Measurements from ENCODE around the gene HNMT. TPM values are rescaled to one million over a fixed set of nuclear protein-coding genes. Genes with fewer than 3 reads are reported as not detected.

The HNMT gene
- total and polyA plus RNA-seq, 2 of the 13 experiments (the other 11 are each of a cell fraction or from before 2014, with no cell fraction given) = 279 to 309 TPM

- intact Hi-C loops (cut with micrococcal nuclease; ENCODE audit: unreplicated experiment) = loop anchor here (5.0 kb wide), 1 partner anchor 816 kb away; no protein-coding TSS in a partner anchor
- BruUV-seq (replicated peaks) = no TSS peak
Observed at GRCh38 chr2:138010890-138011289, 46.6 kb downstream of the HNMT start.

More at GRCh38 chr2:138010890-138011289, 46.6 kb downstream of the HNMT start:
- H3K36me3 ChIP-seq (replicated peaks in 1 of 2; ENCODE audit: control insufficient read depth in 1 of 2, insufficient read depth in 2 of 2, low read length in 2 of 2) = peaks cover 11 to 42% of the 10 kb centered on the region in 2 experiments
- H3K4me1 ChIP-seq (ENCODE audit: insufficient read depth, low read length) = no peaks in the 10 kb centered on the region
- no peaks in the 10 kb centered on the region for H4K20me1 ChIP-seq (ENCODE audit: insufficient read depth, low read length)
- no peak overlapping the region for H3K27ac ChIP-seq (ENCODE audit: extremely low read length, insufficient read depth, low read length)
- TF ChIP-seq POLR2AphosphoS5 (IDR thresholded peaks at IDR 0.05; ENCODE audit: low read depth, low read length) = peak; percentile 27; the same call in 1 of the 2 replicates
- no peak for TF ChIP-seq ZBTB1 (CRISPR knock-in tag; IDR thresholded peaks at IDR 0.05; ENCODE audit: borderline replicate concordance)
- TF ChIP-seq ZNF773 (CRISPR knock-in tag; IDR thresholded peaks at IDR 0.05; ENCODE audit: borderline replicate concordance) = no peak
- TF ChIP-seq ZNF501 (CRISPR knock-in tag; IDR thresholded peaks at IDR 0.05) = no peak
- 0 out of 4 replicates have a peak, but pooled peaks of 1 of the 2 experiments have one; percentile 10 for TF ChIP-seq POLR2A (IDR thresholded peaks at IDR 0.05; ENCODE audit: insufficient read depth in 1 of 2, low read depth in 2 of 2, low read length in 2 of 2)
- TF ChIP-seq AGO2 (optimal IDR thresholded peaks at IDR 0.05; ENCODE audit: low read depth, low read length) = peak; percentile 66
- TF ChIP-seq ZNF598 (CRISPR knock-in tag; IDR thresholded peaks at IDR 0.05; ENCODE audit: borderline replicate concordance) = no peak
- TF ChIP-seq DZIP1 (CRISPR knock-in tag; IDR thresholded peaks at IDR 0.05) = no peak
- TF ChIP-seq ZHX2 (IDR thresholded peaks at IDR 0.05; ENCODE audit: low read depth) = no peak
- TF ChIP-seq ZHX2 (CRISPR knock-in tag; IDR thresholded peaks at IDR 0.05; ENCODE audit: borderline replicate concordance) = no peak
- no peak overlapping the region for H2AFZ ChIP-seq (ENCODE audit: low read length)
- in situ Hi-C loops (cut with HindIII; ENCODE audit: extremely low pct_ligation_motif_present, low pct_unique_long_range_greater_than_20kb) = no loop called here
- ATAC-seq (no peak), DNase-seq (ENCODE audit: low spot score) (no peak), FAIRE-seq (no peak)
- ChIA-PET POLR2A (no interaction called here), CTCF (ENCODE audit: low intra/inter-chr PET ratio, low total read pairs) (no interaction called here)
- no peak overlapping the region for H3K9ac ChIP-seq (ENCODE audit: insufficient read depth, low read depth, low read length)
- H3K4me3 ChIP-seq (replicated peaks in 1 of 3; ENCODE audit: insufficient read depth in 1 of 3, low read depth in 2 of 3, low read length in 3 of 3) = no peak overlapping the region
- H3K27me3 ChIP-seq (ENCODE audit: control insufficient read depth in 1 of 2, insufficient read depth in 2 of 2, low read length in 2 of 2) = no peaks in the 10 kb centered on the region
- no peaks in the 10 kb centered on the region for H3K9me3 ChIP-seq (ENCODE audit: low read length)
- WGBS (ENCODE audit: low lambda C conversion rate) = 96% methylated on average over 4 of the region's 4 CpGs
- H3K4me2 ChIP-seq (ENCODE audit: low read depth, low read length) = no peak overlapping the region
- no peaks in the 10 kb centered on the region for H3K79me2 ChIP-seq (ENCODE audit: insufficient read depth, low read length)

All from HepG2 (cell line).